HG02852 (cell line): ENCODE measurements around the gene C1QTNF9B.
"Not testable (repeated sequence)": the region's sequence is repeated elsewhere in the genome, so short reads cannot be mapped to it uniquely, and the experiment has no call there.

ENCODE experiments used
- ATAC-seq: cut with Tn5 transposase; IDR thresholded peaks from one replicate; pipeline ENCODE4 v1.9.1; 2021; ENCODE audit warnings: mild to moderate bottlenecking, moderate library complexity; ENCODE audit not compliant: unreplicated experiment

The C1QTNF9B gene

GRCh38 chr13:23898101-23898500, 799 bp upstream of the C1QTNF9B start:
- ATAC-seq: no peak

- ATAC-seq: not testable (repeated sequence)
Observed at GRCh38 chr13:23894746-23895145, 2.6 kb downstream of the C1QTNF9B start.

GRCh38 chr13:23893791-23894190, 3.5 kb downstream of the C1QTNF9B start:
- ATAC-seq: not testable (repeated sequence)

GRCh38 chr13:23889615-23890607, 7.4 kb downstream of the C1QTNF9B start:
- ATAC-seq: peak; percentile 8

- peak; percentile 92 for ATAC-seq
Observed at GRCh38 chr13:23888658-23889614, 8.4 kb downstream of the C1QTNF9B start, which contains the start of gene MIPEP. Gene MIPEP, minus strand, starts transcription at chr13:23889400. Its CDS starts 80 bp downstream, at chr13:23889320.

- ATAC-seq: not testable (repeated sequence)
Observed at GRCh38 chr13:23884361-23884760, 12.9 kb downstream of the C1QTNF9B start.

- no peak for ATAC-seq
Observed at GRCh38 chr13:23883255-23883654, 14.0 kb downstream of the C1QTNF9B start.

GRCh38 chr13:23881402-23881800, 15.9 kb downstream of the C1QTNF9B start:
- not testable (repeated sequence) for ATAC-seq

GRCh38 chr13:23880493-23881401, 16.6 kb downstream of the C1QTNF9B start:
- ATAC-seq: not testable (repeated sequence)

- ATAC-seq: no peak
Observed at GRCh38 chr13:23877286-23877685, 20.0 kb downstream of the C1QTNF9B start.

GRCh38 chr13:23876265-23876664, 21.0 kb downstream of the C1QTNF9B start:
- ATAC-seq: no peak

- no peak for ATAC-seq
Observed at GRCh38 chr13:23871616-23872220, 25.6 kb downstream of the C1QTNF9B start.

GRCh38 chr13:23870356-23871140, 26.8 kb downstream of the C1QTNF9B start:
- peak; percentile 63 for ATAC-seq

GRCh38 chr13:23868521-23868920, 28.8 kb downstream of the C1QTNF9B start:
- ATAC-seq: no peak

- ATAC-seq: no peak
Observed at GRCh38 chr13:23867027-23867491, 30.2 kb downstream of the C1QTNF9B start.

GRCh38 chr13:23866420-23867026, 30.8 kb downstream of the C1QTNF9B start:
- no peak for ATAC-seq

GRCh38 chr13:23865906-23866305, 31.4 kb downstream of the C1QTNF9B start:
- ATAC-seq: no peak

GRCh38 chr13:23865026-23865425, 32.3 kb downstream of the C1QTNF9B start:
- no peak for ATAC-seq
